Activated CD8-positive, alpha-beta memory T cell treated with anti-CD3 and anti-CD28 coated beads for 1 hour (primary cell): ENCODE results near the gene EBF3.

Experiments used
- DNase-seq, 2 donors: peaks; one replicate each; pipeline ENCODE4 v3.0.0-alpha.2; 2020; ENCODE audit warnings: low read depth in 1 of 2; ENCODE audit errors: extremely low read depth in 1 of 2

EBF3 gene

DNA sequence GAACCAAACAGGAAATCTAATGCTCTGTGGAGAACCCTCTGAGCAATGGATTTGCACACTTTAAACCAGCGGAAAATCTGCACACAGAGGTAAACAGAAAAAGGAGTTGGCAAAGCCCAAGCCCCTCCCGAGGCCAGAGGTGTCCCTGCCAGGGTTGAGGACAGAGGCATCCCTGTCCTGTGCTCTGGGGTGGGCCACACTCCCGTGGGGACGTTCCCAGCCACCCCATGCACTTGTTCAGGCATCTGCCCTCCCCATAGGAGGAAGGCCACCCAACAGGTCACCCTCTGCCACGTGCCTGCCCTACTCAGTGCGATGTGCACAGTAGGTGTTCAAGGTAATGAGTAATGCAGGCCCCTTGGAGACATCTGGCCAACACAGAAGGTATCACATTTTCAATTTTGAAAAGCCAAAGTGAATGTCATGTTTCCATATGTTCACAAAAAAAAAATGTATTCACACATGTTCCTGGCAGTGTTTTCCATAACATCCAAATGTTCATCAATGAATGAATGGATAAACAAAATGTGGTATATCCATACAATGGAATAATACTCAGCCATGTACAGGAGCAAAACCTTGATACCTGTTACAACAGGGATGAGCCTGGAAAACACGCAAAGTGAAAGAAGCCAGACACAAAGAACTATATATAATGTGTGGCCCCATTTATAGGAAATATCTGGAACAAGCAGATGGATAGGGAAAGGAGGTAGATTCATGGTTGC is 108.1 kb downstream of the EBF3 start:
- no peak for DNase-seq

DNA sequence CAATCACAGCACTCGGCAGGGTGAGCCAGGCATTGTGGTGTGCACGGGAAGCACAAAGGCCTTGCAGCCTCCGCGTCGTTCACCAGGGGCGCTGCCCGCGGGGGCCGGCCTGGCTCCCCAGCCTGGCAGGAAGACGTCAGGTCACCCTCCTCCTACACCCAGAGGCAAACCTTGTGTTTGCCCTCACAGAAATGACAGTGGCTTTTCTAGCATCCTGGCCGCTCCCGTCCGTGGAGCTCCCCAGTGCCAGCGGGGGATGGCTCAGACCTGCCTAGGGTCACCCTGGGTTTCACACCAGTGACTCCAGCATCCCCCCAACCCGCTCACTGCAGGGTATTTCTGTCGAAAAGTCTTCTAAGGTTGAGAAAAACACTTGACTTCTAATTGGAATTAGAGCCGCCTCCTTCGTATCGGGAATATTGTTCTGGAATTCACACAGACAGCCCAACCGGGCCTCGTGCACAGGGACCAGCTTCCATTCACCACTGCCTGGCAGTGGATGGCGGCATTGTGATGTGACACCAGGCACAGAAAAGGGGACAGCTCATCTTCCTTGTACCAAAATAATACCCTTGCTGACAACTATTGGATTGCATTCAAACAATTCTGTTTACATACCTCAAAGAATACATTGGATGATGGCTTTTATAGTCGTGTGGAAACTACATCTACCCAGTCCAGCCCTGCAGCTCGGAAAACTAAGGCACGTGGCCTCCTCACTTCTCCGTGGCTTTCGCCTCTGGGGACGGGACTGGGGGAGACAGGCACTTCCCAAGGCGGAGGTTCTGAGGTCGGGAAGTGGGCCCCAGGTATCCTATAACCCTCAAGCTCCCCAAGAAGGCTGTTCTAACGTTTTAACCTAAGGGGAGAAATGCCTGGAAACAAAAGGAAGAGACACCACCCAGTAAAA is 109.0 kb downstream of the EBF3 start:
- no peak for DNase-seq

DNA sequence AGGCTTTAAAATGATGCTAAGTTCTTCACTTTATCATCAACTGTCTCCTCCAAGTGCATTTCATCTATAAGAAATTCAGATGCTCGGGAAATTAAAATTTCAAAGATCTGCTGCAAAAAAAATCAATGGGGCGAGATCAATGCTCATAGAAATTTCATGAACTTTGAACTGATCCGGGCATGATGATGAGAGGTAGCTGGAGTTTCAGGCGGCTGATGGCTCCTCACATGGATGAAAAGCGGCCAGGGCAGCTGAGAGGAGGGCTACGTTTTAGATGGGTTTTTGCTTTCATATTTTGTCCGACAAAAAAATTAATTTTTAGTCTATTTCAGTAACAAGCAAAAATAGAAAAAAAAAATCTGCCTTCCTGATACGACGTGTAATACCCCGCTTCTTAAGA is 109.9 kb downstream of the EBF3 start:
- DNase-seq = no peak

DNA sequence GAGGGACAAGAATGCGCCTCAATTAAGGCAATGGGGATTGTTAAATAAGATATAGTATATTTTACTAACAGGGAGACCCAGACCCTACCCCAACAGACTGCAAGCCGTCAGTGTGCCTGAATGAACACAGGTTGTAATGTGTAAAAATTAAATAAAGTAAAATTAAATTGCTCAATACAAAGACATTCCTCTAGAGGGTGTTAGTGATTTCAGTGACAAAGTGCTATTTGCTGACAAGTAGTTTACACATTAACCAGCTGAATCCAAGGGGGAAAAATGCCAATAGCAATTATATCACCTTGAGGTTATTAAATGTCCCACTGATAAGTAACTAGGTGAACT is 110.5 kb downstream of the EBF3 start:
- no peak for DNase-seq

DNA sequence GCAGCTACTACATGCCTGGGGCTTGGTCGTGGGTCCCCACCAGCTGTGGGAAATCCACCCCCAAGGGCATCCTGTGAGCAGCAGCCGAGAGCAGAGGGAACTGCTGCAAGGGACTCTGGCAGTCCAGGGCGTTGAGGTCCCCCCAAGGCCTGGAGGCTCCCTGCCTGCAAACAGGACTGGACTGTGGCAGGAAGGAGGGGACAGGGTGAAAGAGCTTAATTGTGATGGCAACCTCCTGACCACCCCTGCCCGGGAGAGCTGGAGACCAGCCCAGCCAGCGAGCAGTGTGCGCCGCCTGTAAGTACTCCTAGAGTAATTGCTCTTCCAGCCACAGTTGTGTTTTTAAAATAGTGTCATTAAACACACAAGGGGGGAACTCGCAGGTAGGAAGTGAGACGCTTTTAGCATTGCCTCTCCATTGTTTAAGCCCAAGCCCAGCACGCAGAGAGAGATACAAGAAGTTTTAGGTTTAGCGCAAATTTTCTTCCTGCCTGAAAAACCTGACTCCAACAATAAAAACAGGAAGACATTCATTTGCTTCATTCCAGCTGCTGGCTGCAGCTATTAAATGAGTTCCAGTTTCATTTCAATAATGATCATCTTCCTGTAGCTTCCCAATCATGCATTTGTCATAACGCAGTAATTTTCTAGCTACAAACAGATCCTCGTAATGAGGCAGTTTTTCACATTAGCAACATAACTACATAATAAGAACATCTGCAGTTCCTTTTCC is 111.1 kb downstream of the EBF3 start:
- DNase-seq = no peak

DNA sequence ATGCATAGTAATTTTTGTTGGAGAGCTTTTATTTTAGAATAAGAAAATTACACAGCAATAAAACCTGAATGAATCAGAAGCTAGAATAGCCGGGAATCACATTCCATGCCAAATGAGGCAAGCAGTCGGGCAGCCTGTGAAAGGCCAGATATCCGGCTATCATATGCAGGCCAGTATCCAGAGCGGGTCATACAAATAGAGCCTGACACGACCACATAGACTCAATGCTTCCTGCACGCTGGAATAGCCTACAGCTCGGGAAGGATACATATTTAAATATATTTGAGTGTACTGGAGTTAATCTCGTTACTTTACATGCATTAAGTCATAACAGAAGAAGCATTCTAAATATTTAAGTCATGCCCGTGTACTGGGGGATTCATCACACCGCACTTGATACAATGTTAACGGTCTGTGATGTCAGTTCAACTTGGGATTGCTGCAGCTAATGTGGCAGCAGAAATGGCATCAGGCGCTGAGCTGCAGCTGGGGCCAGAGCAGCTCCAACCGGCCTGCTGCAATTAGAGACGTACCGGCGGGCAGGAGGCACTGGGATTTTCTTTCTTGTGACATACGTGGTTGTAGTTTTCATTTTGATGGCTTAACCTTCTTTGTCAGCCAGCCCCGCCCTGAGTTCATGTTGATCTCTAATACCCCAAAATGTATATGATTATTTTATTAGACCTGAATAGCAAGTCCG is 112.0 kb downstream of the EBF3 start:
- DNase-seq = no peak

DNA sequence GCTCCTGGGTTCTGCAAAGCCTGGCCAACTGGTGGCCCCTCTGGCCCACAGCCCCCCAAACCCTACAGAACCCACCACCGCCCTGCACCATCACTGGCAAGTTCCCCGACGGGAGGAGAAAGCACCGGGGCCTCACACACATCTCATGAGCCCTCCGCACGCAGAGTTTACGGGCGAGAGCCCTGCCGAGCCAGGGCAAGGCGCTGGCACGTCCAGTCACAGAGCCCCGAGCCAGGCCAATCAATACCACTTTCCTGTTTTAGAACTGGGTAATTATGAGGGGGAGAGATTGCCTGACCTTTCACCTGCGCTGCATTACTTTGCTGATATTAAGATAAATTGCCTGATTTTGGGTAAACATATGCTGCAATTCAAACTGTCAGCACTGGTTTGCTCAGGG is 113.3 kb downstream of the EBF3 start:
- DNase-seq = no peak

DNA sequence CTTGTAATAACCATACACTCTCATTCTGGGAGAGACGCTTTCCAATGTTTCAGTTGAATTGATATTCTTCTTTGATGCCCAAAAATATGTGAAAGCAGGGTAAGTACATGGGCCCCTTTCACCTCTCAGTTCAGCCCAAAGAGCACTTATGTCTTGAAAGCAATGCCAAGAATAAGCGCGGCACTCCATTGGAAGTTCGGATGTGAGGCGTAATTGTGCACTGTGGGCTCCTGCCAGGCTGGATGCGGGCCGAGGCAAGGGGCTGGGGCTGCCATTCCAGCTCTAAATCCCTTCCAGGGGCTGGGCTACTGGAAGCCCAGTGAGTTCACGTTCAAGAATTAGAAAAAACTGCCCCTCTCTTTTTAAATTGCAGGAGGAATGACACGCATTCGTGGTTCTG is 113.8 kb downstream of the EBF3 start:
- no peak for DNase-seq

DNA sequence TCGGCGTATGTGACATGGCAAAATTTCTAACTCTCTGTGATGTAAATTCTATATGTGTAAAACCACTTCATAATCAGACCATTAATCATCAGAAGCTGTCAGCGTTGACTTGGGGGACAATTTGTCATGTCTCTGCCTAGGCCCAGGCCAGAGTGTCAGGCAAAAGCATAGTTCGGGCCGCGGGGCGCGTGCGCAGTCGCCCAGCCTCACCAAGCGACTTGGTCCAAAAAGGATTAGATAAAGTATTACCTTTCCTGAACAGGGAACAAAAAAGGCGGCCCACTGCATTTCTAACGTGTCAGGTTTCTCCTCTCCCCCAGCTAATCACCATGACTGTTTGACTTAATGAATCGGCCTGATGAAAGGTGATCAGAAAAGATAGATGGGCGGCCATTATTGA is 114.2 kb downstream of the EBF3 start:
- DNase-seq = no peak

DNA sequence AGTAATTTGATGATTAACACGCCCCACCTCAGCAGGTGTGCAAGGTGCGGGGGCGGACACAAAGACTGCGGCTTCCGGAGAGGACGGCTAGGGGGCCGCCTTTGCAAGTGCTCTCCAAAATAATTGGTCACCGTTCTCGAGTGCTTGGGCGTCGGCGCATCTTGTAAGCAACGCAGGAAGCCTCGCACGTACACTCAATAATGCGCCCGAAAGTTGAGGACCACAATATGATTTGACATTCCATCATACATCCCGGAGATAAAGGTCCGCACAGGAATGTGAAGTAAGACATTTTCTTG is 114.7 kb downstream of the EBF3 start:
- DNase-seq = no peak

DNA sequence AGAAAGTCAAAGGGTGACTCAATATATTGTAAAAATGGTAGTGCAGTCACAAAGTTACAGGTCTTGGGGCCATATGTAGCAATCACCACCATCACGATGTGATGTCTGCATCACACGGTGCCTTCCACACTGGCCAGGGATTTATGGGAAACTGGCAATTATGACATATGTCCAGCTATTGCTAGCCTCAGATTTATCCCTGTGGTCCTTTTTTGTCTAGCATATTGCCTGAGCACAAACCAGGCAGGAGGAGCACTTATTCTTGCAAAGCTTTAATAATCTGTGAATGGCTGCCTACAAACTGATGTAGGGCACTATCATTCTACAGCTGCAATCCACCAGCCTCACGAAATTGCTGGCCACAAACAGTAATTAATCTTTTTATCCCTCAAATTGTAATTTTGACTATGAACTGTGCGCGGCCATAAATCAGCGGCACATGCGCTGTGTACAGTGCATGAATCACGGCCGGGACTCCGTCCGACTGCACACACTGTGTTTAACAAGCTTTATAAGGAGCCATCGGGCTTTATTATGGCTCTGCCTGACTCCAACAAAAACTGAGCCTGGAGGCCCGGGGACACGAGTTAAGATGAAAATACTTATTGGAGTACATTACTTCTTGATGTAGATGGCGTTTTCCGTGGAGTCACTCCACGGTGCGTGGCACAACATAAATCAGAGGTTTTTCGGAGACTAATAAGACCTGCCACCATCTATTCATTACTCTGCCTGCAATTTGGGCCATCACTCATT is 115.2 kb downstream of the EBF3 start:
- DNase-seq = no peak

DNA sequence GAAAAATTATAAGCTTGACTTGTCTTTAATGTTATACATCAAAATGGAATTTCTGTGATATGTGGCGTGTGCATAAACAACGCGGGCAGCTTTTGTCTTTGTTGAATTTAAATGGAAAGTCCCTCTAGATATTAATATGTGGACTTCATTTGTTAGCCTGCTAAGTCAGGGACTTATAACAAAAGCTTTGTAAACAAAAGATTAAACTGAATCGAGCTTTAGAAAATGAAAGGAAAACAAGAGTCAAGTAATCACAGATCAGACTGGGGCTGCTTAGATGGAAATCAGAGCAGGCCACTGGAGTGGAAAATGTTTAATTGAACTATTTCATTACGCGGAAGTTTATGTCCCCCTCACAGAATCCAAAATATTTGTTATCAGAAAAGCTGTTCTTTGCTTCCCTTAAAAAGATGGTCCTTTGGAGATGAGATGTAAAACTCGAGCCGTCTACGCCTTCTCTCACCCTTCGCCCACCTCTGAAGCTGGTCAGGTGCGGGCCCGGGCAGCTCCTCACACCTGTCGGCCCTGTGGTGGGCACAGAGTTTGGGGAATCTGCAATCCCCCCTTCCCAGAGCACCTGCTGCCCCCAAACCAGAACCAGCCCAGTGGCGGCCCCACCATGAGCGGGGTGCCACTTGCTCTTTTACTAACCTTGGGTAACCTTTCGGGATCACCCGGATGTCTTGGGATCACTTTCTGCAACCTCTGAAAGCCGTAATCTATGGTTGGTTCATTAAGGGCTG is 116.2 kb downstream of the EBF3 start:
- DNase-seq = no peak

DNA sequence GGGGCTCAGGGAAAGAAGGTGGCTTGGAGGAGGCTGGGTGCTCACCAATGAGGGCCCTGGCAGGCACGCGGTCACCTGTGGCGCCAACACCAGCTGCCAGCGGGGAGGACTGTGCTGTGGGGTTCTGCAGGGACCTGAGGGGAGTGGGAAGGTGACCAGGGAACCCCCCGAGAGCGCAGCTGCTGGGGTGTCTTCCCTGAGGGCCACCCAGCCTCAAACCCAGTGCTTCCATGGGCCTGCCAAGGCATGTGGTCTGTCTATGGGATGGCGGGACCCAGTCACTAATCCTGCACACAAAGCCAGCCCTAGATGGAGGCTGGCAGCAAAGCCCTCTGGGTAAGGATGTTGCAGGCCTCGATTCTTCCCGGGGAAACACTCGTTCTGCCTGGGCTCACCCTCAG is 117.1 kb downstream of the EBF3 start:
- DNase-seq = no peak

DNA sequence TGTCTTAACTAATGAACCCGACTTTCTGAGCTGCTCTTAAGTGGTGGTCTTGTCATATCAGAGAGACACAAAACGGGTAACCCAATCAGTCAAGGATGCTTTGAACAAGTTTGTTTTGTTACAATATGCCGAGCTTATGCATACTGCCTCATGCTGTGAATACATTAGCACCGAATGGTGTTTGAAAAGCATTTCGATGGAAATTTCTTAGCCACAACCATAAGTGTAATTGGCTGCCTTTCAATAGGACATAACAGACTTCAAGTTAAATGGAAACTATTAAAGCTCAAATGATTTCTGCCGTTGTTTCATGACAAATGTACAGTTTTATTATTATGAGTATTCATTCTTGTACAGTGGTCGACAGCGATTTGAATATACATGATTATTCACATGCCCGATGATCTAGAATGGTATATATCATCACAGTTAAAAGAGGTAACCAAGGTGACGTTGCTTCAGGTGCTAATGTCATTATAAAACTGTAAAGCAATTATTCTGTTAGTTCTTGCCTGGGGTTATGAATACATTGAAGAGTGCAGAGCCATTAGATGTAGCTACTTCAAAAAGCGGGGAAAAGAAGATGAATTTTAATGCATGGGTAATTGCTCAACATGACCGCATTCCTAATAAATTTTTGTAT is 118.8 kb downstream of the EBF3 start:
- no peak for DNase-seq

DNA sequence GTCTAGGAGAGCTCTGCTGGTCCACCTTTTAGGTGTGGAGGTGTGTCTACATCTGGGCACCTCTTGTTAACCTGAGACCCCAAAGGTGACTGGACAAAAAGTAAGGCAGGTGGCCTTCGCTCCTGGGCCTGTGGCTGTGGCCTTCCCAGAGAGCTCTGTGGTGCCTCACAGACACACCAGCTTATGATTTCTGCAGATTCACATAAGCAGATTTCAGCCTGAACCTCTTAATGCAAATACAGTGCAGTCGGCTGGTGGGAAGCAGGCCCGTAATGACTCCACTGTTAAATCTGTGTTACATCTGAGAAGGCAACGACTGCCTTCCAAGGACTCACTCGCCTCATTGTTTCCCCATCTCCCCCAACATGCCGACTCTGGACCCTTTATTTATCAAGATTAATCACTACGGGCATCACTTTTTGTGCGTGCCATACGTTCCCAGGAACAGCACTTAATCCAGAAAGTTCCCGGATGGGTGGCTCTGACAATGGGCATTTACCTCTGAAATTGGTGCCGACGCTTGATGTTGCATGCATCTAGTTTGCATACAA is 119.8 kb downstream of the EBF3 start:
- DNase-seq = no peak

DNA sequence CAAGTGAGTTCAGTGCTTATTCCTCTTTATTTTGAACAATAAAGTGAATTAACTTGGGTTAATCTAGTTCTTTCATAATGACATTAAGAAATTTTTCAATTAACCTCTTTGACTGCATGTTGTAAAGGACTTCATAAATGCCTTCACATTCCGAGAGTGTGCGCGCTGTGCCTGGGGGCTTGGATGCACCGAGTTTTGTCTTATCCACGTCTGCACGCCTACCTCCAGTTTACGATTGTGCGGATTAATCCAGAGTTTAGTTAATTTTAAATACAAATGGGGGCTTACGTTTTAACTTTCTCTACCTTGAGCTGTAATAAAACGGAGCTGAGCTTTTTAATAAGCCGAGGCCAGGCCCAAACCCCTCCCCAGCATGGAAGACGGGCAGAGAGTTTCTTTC is 120.4 kb downstream of the EBF3 start:
- DNase-seq = no peak

DNA sequence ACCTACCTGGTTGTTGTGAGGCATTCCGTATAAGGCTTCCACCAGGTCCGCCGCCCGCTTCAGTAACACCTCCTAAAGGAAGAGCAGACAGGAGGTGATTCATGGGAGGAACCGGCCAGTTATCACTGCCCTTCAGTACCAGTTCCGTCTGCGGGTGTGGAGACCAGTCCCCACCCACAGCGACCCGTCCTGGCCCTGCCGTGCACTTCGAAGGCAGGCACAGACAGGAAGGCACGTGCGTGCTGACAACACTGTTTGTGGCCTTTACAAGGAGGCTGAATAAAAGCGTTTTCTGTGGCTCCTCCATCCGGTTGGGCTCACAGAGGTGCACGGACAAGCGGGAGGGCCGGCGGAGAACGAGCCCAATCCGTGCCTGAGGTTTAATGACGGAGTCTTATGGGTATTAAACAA is 120.9 kb downstream of the EBF3 start:
- DNase-seq = no peak

DNA sequence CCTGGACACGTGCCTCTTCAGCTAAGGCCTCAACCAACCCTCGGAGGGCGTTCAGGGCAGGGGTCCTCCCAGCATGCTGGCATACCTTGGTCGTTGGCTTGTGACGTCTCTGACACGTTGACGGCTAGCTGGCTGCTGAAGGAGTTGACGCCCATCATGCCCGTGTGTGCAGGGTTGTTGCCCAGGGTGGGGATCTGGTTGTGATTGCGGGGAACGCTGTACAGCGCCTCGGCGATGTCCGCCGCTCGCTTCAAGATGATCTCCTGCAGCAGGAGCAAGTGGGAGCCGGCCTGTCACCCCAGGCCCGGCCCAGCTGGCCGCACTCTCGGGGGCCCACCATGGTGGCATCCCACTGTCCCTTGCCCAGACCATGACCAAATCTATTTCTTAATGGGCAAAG is 122.0 kb downstream of the EBF3 start:
- no peak for DNase-seq

DNA sequence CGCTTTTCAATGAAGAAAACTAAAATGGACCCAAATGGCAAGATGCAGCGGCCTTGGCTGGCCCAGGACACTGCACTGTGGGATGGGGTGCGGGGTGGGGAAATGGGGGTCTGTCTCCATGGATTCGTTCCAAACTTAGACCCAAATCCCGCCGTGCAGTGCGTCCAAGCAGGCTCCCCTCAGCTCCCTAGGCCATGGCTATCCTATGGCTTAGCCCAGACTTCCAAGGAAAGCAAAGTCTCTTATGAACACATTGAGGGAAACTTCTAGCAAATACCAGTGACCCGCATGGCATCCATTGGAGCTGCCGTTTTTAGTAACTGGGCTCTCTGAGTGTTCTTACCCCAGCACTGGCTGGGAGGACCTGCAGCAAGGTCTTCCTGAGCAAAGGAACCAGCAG is 122.5 kb downstream of the EBF3 start:
- DNase-seq = no peak
